Activated CD4-positive, alpha-beta T cell treated with anti-CD3 and anti-CD28 coated beads, Interleukin-2, amount 50 U/mL, for 4 hours (primary cell): ENCODE results near the gene SRD5A1.

Experiments used
- DNase-seq, 2 experiments: peaks; one replicate each; pipeline ENCODE4 v3.0.0-alpha.2; 2020

The SRD5A1 gene, protein sequence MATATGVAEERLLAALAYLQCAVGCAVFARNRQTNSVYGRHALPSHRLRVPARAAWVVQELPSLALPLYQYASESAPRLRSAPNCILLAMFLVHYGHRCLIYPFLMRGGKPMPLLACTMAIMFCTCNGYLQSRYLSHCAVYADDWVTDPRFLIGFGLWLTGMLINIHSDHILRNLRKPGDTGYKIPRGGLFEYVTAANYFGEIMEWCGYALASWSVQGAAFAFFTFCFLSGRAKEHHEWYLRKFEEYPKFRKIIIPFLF

DNA sequence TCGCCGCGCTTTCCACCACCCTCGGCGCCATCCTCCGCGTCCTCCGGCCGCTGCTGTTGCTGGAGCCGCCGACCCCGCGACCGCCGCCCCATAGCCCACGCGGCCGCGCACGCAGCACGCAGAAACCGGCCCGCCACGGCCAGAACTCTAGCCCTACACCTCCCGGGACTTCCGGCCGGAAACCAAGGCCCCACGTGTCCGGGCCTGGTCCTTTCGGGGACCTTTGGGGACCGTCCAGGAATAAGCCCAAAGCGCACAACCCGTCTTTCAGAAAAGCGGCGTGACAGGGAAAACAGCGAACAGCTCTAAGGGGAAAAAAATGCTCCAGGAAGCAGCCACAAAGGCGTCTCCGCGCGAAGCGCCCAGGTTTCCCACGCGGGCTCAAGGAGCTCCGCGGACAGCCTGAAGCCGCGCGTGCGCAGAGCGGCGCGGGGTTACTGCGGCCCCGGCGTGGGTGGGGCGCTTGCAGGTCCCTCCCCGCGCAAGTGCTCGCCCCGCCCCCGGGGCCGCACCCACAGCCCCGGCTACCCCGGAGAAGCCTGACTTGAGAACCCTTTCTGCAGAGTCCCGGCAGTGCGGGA is at the start of gene SRD5A1, which contains the start of gene NSUN2:
Gene SRD5A1, plus strand, starts transcription at position 553 of the 581 bp plus-strand sequence. CDS start 137 bp downstream, outside the sequence.
Gene NSUN2, minus strand, starts transcription at position 157 of the 581 bp plus-strand sequence. Its CDS starts 65 bp downstream, at position 92.
- peak; percentile 84 to 89 for DNase-seq

- no peak for DNase-seq
Observed at GRCh38 chr5:6584101-6584645, 49.1 kb upstream of the SRD5A1 start.

GRCh38 chr5:6584727-6585126 is 48.5 kb upstream of the SRD5A1 start:
- DNase-seq = no peak

DNA sequence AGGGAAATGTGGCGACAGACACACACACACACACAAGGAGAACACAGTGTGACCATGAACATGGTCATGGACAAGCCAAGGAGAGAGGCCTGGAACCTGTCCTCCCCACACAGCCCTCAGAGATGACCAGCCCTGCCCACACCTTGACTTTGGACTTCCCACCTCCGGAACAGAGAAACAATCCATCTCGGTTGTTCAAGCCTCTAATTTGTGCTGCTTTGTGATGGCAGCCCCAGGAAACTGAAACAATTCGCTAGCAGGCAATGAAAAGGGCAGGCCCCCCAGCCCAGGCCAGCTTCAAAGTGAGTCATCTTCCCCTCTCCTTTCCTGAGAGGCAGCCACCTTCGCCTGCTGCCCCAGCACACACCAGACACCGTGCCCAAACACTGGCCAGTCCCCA is 48.1 kb upstream of the SRD5A1 start:
- DNase-seq = no peak

- DNase-seq = no peak
Observed at GRCh38 chr5:6585939-6586646, 47.1 kb upstream of the SRD5A1 start.

- DNase-seq = no peak
Observed at GRCh38 chr5:6586647-6587042, 46.6 kb upstream of the SRD5A1 start.

GRCh38 chr5:6587171-6587570 is 46.1 kb upstream of the SRD5A1 start:
- DNase-seq = no peak

DNA sequence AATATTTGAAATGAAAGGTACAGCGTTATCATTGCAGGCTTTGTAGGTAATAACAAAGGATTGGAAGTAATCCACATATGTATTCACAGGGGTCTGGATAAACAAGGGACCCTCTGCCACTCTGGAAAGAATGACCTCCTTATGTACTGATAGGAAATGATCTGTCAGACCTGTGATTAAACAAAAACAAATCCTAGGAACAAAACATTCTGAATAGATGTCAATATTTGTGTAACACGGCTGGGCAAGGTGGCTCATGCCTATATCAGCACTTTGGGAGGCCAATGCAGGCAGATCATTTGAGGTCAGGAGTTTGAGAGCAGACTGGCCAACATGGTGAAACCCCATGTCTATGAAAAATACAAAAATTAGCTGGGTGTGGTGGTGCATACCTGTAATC is 42.7 kb upstream of the SRD5A1 start:
- no peak for DNase-seq

GRCh38 chr5:6591671-6592288 is 41.5 kb upstream of the SRD5A1 start:
- DNase-seq = no peak

- DNase-seq = no peak
Observed at GRCh38 chr5:6592601-6593000, 40.6 kb upstream of the SRD5A1 start.

DNA sequence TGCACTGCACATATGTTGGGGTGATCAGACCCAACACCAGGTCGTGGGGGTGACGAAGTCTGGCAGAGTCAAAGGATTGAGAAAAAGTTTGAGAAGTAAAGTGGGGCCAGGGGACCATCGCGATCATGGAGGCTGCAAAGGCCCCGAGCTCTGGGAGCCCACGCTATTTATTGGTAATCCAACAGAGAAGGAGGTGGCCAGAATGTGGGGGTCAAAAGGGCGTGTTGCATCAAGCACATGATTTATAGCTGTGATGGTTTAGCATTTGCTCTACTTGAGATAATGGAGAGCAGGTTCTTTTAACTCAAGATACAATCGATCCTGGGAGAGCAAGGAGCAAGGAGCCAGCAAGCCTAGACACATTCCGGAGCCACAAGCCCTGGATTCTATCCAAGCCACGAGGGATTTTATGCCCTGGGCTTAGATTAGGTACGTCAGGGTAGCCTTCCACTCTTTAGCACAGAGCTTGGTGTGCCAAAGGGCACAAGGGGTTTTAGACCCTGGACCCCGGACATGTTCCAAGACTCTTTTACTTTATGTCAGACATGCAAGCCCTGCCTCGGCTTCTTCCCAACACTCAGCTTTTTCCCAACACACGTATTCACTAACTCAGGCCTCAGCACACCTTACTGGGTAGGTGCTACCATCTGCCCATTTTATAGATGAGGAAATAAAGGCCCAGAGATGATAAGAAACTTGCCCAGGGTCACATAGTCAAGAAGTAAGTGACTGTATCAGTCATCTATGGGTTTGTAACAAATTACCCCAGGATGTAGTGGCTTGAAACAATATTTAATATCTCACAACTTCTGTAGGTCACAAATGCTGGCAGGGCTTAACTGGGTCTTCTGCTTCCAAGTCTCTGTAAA is 39.9 kb upstream of the SRD5A1 start:
- DNase-seq = no peak

GRCh38 chr5:6594066-6594465 is 39.2 kb upstream of the SRD5A1 start:
- no peak for DNase-seq

DNA sequence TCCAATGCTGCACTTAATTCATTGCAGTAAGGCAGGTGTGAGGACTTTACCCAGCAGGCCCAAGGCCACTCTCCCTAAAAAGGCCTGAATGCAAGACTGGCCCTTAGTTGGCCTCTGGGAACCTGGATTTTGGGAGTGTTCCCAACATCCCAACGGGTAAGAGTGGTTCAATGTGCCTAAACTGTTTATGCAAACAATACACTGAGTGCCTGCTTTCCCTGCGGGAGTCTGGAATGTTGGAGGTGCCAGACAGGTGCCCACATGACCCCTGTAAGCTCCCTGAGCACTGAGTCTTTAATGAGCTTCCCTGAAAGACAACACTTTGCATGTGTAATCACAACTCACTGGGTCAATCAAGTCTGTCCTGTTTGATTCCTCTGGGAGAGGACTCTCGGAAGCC is 37.8 kb upstream of the SRD5A1 start:
- no peak for DNase-seq

DNA sequence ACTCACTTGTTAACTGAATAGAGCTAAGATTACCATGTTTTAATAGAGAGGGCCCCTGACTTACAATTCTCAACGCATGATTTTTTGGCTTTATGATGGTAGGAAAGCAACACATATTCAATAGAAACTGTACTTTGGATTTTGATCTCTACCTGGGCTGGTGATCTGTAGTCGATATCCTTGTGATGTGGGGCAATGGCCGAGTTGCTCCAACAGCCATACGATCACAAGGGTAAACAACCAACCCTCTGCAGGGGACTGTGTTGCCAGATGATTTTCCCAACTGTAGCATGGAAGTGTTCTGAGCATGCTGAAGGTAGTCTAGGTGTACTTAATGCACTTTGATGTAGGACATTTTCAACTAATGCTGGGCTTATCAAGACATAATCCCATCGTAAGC is 36.9 kb upstream of the SRD5A1 start:
- DNase-seq = no peak

DNA sequence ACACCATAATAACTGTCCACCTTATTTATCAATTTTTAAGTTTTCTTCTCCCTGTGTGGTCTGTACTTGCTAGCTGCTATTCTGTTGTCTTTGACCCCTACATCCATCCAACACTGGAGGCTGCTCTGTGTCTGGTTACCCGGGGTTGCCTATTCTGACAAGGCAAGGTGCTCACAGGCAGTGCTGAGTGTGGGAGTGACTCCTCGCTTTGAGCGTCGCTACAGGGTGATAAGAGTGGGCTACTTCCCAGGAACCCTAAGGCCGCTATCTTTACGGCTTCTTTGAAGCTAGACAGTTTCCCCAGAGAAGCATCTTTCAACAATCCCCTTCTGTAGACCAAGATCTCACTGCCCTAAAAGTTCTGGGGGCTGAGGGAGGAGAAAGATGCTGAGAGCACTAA is 35.7 kb upstream of the SRD5A1 start:
- DNase-seq = no peak

GRCh38 chr5:6598351-6598900 is 34.8 kb upstream of the SRD5A1 start:
- DNase-seq = no peak

DNA sequence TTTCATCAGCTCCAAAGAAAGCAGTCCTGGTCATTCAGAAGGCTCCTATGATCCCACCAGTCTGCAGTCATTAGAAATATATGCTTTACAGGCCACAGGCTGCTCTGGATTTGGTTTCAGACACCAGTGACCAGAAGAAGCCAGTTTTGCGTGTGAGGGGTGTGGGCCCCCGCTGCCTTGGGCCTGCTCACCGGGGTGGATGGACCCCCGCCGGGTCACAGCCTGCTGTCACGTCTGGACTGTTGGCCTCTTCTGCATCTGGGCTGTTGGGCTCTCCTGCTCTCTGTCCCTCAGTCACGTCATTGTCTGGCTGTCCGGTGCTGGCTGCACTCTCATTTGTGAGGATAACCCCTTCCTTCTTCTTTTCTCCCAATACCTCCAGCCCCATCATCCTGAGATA is 33.5 kb upstream of the SRD5A1 start:
- DNase-seq = no peak

DNA sequence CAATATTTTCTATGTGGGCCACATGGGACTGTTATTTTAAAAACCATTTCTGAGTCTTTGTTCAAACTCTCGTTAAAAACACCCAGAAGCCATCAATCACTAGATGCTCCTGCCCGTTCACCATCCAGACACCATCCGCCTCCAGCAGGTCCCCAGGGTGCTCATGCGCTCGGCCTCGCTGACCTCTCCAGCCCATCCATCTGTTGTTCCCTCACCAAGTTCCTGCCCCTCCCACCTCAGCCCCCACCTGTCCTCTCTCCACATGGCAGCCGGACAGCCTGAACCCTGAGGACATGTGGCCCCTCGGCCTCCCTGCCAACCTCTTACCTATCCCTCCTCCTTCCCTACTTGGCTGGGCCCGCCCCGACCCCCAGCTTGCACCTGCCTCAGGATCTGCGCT is 32.0 kb upstream of the SRD5A1 start:
- no peak for DNase-seq

GRCh38 chr5:6601816-6602215 is 31.4 kb upstream of the SRD5A1 start:
- DNase-seq = no peak

DNA sequence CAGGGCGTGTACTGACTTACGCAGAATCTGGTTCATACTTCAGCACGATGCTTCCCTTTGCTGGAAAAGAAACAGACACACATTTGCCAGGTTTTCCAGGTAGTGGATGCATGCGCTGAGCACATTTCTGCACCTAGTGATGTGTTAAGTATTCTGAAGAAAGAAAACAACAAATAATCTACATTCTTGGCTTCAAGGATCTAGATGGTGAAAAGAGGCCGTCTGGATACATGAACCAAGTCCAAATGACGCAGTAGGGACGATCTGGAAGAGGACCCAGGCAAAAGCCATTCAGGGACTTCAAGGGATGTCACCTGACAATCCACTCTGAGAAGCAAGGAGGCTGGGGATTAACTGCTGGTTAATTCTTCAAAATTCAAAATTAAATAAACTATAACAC is 30.8 kb upstream of the SRD5A1 start:
- DNase-seq = no peak

DNA sequence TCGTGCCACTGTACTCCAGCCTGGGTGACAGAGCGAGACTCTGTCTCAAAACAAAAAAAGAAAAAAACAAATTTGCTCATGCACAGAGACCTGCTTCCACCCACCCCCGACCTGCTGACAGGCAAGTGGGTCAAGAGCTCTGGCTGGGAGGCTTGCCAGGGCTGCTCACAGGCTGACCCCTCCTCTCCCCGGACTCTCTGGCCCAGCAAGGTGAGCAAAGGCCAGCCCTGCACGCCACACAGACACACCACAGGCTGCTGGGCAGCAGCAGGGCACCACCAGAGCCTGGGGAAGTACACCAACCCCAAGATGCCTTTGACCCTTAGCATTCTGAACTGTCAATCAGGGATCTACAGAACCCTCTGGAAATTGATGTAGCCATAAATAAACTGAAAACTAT is 29.6 kb upstream of the SRD5A1 start:
- DNase-seq = no peak

- DNase-seq = no peak
Observed at GRCh38 chr5:6604341-6604740, 28.9 kb upstream of the SRD5A1 start.
